ENCODE results near the gene TMEM139.

The TMEM139 gene

DNA sequence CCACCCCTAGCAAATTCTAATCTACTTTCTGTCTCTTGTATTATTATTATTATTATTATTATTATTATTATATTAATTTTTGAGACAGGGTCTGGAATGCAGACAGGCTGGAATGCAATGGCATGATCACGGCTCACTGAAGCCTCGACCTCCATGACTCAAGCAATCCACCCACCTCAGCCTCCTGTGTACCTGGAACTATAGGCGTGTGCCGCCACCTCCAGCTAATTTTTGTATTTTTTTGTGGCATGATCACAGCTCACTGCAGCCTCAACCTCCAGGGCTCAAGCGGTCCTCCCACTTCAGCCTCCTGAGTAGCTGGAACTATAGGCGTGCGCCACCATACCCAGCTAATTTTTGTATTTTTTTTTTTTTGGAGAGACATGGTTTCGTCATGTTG, 2.6 kb upstream of the TMEM139 start:
- peaks cover 2% of the 10 kb centered on the region for H3K4me1 ChIP-seq (ENCODE audit: insufficient read depth, insufficient read length)
- H3K4me3 ChIP-seq (ENCODE audit: insufficient read length, low read depth) = no peak overlapping the region
- no peak for DNase-seq (ENCODE audit: low read depth, low spot score)
- H3K9me3 ChIP-seq (ENCODE audit: insufficient read depth, low read length) = peaks cover 12% of the 10 kb centered on the region
- no peaks in the 10 kb centered on the region for H3K36me3 ChIP-seq (ENCODE audit: insufficient read depth, insufficient read length, low read length)
- H3K27me3 ChIP-seq (ENCODE audit: insufficient read depth, insufficient read length) = no peaks in the 10 kb centered on the region
- no peak overlapping the region for H3K9ac ChIP-seq (ENCODE audit: insufficient read length, low read depth)
- TF ChIP-seq SUZ12 (IDR thresholded peaks at IDR 0.05; ENCODE audit: extremely low read depth, insufficient read depth, insufficient read length) = no peak

DNA sequence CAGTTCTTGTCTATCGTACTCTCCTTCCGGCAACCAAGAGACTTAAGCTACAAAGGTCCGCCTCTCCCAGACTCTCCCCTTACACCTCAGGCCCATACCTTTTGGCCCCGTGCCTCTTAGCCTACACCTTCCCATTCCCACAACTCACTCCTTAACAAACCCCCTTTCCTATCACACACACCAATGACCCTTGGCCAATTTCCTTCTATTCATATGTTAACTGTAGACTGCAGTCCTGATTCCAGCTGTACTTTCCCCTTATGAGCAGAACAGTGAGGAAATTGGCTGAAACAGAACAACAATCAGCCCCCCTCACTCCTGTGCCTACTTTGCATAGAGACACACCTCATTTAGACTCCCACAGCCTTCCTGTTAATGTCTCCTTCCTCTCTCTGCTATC, 1.4 kb upstream of the TMEM139 start:
- no peak overlapping the region for H3K9ac ChIP-seq (ENCODE audit: insufficient read length, low read depth)
- H3K9me3 ChIP-seq (ENCODE audit: insufficient read depth, low read length) = peaks cover 19% of the 10 kb centered on the region
- no peak overlapping the region for H3K4me3 ChIP-seq (ENCODE audit: insufficient read length, low read depth)
- H3K36me3 ChIP-seq (ENCODE audit: insufficient read depth, insufficient read length, low read length) = no peaks in the 10 kb centered on the region
- TF ChIP-seq SUZ12 (IDR thresholded peaks at IDR 0.05; ENCODE audit: extremely low read depth, insufficient read depth, insufficient read length) (no peak), YY1 (IDR thresholded peaks at IDR 0.05; ENCODE audit: insufficient read depth, insufficient read length) (no peak), ZNF274 (IDR thresholded peaks at IDR 0.05; ENCODE audit: low read depth, low read length) (no peak)
- peaks cover 4% of the 10 kb centered on the region for H3K4me1 ChIP-seq (ENCODE audit: insufficient read depth, insufficient read length)
- peaks cover 5% of the 10 kb centered on the region for H3K27me3 ChIP-seq (ENCODE audit: insufficient read depth, insufficient read length)
- DNase-seq (ENCODE audit: low read depth, low spot score) = peak; percentile 39

DNA sequence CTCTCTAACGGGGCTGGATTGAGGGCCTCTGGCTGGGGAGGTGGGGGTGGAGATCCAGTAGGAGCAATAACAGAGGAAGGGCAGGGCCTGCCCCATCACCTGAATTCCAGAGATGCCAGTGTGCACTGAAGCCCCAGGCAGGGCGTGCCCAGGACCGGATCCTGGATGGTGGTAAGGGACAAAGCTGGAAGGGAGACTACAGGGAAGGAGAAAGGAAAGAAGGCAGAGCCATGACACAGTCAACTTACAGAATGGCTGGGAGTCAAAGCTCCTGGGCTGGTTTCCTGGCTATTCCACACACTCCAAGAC, 666 bp downstream of the TMEM139 start:
- no peak overlapping the region for H3K4me3 ChIP-seq (ENCODE audit: insufficient read length, low read depth)

DNA sequence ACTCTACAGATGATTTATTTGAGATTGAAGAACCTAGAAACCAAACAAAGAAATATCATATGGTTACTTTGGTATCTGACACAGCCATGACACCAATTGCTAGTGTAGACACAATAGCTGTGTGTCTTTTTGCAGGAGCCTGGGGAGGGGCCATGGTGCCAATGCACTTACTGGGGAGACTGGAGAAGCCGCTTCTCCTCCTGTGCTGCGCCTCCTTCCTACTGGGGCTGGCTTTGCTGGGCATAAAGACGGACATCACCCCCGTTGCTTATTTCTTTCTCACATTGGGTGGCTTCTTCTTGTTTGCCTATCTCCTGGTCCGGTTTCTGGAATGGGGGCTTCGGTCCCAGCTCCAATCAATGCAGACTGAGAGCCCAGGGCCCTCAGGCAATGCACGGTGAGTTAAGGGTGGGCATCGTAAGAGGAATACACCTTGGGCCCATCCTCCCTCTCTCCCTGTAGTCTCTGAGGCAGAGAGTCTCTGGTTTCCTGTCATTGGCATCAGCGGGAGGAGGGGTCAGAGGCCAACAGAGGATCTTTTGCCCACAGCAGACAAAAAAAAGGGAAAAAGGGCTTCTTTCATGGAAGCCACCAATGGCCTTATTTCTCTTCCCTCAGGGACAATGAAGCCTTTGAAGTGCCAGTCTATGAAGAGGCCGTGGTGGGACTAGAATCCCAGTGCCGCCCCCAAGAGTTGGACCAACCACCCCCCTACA, 1.2 kb downstream of the TMEM139 start:
- DNase-seq (ENCODE audit: low read depth, low spot score) = no peak
- no peak overlapping the region for H3K9ac ChIP-seq (ENCODE audit: insufficient read length, low read depth)
- peaks cover 8% of the 10 kb centered on the region for H3K4me1 ChIP-seq (ENCODE audit: insufficient read depth, insufficient read length)
- no peak overlapping the region for H3K4me3 ChIP-seq (ENCODE audit: insufficient read length, low read depth)
- peaks cover 5% of the 10 kb centered on the region for H3K27me3 ChIP-seq (ENCODE audit: insufficient read depth, insufficient read length)
- H3K9me3 ChIP-seq (ENCODE audit: insufficient read depth, low read length) = peaks cover 19% of the 10 kb centered on the region
- TF ChIP-seq ZNF274 (IDR thresholded peaks at IDR 0.05; ENCODE audit: low read depth, low read length) = no peak
- TF ChIP-seq SUZ12 (IDR thresholded peaks at IDR 0.05; ENCODE audit: extremely low read depth, insufficient read depth, insufficient read length) = no peak
- no peak for TF ChIP-seq YY1 (IDR thresholded peaks at IDR 0.05; ENCODE audit: insufficient read depth, insufficient read length)
- peaks cover 13% of the 10 kb centered on the region for H3K36me3 ChIP-seq (ENCODE audit: insufficient read depth, insufficient read length, low read length)

More for the DNA sequence above, 666 bp downstream of the TMEM139 start:
- Histone ChIP-seq H3K36me3 (ENCODE audit: insufficient read depth, insufficient read length, low read length) (peaks cover 8% of the 10 kb centered on the region), H3K9me3 (ENCODE audit: insufficient read depth, low read length) (peaks cover 19% of the 10 kb centered on the region), H3K4me1 (ENCODE audit: insufficient read depth, insufficient read length) (peaks cover 5% of the 10 kb centered on the region), H3K27me3 (ENCODE audit: insufficient read depth, insufficient read length) (peaks cover 5% of the 10 kb centered on the region), H3K9ac (ENCODE audit: insufficient read length, low read depth) (no peak overlapping the region)
- TF ChIP-seq SUZ12 (IDR thresholded peaks at IDR 0.05; ENCODE audit: extremely low read depth, insufficient read depth, insufficient read length) (no peak), YY1 (IDR thresholded peaks at IDR 0.05; ENCODE audit: insufficient read depth, insufficient read length) (no peak), ZNF274 (IDR thresholded peaks at IDR 0.05; ENCODE audit: low read depth, low read length) (no peak)
- DNase-seq (ENCODE audit: low read depth, low spot score) = no peak

DNA sequence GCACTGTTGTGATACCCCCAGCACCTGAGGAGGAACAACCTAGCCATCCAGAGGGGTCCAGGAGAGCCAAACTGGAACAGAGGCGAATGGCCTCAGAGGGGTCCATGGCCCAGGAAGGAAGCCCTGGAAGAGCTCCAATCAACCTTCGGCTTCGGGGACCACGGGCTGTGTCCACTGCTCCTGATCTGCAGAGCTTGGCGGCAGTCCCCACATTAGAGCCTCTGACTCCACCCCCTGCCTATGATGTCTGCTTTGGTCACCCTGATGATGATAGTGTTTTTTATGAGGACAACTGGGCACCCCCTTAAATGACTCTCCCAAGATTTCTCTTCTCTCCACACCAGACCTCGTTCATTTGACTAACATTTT, 1.7 kb downstream of the TMEM139 start:
- Histone ChIP-seq H3K9me3 (ENCODE audit: insufficient read depth, low read length) (peaks cover 19% of the 10 kb centered on the region), H3K4me1 (ENCODE audit: insufficient read depth, insufficient read length) (peaks cover 8% of the 10 kb centered on the region), H3K9ac (ENCODE audit: insufficient read length, low read depth) (no peak overlapping the region), H3K4me3 (ENCODE audit: insufficient read length, low read depth) (no peak overlapping the region), H3K36me3 (ENCODE audit: insufficient read depth, insufficient read length, low read length) (peaks cover 18% of the 10 kb centered on the region), H3K27me3 (ENCODE audit: insufficient read depth, insufficient read length) (peaks cover 5% of the 10 kb centered on the region)
- TF ChIP-seq YY1 (IDR thresholded peaks at IDR 0.05; ENCODE audit: insufficient read depth, insufficient read length) (no peak), SUZ12 (IDR thresholded peaks at IDR 0.05; ENCODE audit: extremely low read depth, insufficient read depth, insufficient read length) (no peak), ZNF274 (IDR thresholded peaks at IDR 0.05; ENCODE audit: low read depth, low read length) (no peak)
- no peak for DNase-seq (ENCODE audit: low read depth, low spot score)

DNA sequence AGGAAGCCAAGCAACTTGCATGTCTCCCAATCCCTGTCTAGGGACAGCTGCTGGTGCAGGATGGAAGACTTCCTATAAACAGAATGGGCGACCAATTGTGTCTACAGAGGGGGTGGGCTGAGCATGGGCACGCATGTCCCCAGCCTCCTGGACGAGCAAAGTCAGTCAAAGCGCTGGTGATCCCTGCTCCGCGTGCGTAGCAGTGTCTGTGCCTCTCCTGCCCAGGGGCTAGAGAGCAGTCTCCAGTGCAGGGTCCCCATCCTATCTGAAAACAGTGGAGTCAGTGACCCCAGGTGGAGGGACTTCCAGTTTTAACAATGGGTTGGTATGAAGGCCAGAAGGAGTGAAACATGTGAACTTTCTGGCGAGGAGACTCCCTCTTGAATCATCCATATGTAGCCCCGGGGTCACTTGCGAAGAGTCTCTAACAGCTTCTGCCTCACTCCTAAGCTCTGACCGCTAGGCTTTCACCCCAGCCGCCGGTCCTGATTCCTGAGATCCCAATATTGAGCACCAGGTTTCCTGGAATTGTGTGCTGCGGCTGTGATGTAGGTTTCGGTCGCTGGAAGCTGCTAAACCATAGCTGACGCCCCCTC, 2.7 kb downstream of the TMEM139 start:
- no peak for TF ChIP-seq YY1 (IDR thresholded peaks at IDR 0.05; ENCODE audit: insufficient read depth, insufficient read length)
- no peak for TF ChIP-seq ZNF274 (IDR thresholded peaks at IDR 0.05; ENCODE audit: low read depth, low read length)
- TF ChIP-seq SUZ12 (IDR thresholded peaks at IDR 0.05; ENCODE audit: extremely low read depth, insufficient read depth, insufficient read length) = no peak
- H3K4me1 ChIP-seq (ENCODE audit: insufficient read depth, insufficient read length) = peaks cover 8% of the 10 kb centered on the region
- peaks cover 26% of the 10 kb centered on the region for H3K36me3 ChIP-seq (ENCODE audit: insufficient read depth, insufficient read length, low read length)
- H3K27me3 ChIP-seq (ENCODE audit: insufficient read depth, insufficient read length) = peaks cover 5% of the 10 kb centered on the region
- H3K4me3 ChIP-seq (ENCODE audit: insufficient read length, low read depth) = no peak overlapping the region
- DNase-seq (ENCODE audit: low read depth, low spot score) = no peak
- no peak overlapping the region for H3K9ac ChIP-seq (ENCODE audit: insufficient read length, low read depth)
- H3K9me3 ChIP-seq (ENCODE audit: insufficient read depth, low read length) = peaks cover 19% of the 10 kb centered on the region

DNA sequence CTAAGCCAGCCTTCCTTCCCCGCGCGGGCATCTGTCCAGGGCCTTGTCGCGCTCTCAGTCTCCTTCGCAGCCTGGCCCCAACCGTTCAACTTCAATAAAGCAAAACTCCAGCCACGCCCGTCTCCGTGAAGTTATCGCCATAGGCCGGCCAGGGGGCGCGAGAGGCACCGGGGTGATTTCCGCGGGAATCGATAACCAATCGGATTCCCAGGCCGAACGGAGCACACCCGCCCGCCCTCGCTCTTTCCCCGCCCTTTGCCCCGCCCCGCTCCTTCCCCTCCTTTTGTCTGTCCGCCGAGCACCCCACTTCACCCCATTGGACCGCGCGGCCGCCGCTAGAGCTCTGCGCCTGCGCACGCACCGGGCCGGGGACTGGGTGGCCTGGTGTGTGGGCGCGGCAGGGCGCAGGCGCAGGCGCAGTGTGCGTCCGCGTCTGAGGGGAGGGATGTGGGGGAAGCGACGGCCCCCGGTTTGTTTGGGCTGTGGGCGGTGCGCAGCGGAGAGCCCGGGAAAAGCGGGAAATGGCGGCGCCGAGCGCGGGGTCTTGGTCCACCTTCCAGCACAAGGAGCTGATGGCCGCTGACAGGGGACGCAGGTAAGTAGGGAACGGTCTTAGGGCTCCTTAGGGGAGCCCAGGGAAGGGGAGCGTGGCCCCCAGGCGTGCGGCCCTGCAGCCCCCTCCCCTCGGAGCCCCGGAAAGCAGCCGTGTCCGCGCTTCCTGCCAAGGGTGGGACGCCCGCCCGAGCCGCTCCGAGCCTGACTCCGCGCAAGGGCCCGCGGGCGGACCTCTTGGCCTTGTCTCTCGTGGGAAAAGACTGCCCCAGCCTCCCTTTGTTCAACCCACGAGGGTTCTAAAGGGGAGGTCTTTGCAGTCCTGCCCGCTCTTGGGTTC, 3.4 kb downstream of the TMEM139 start, which contains the start of gene CASP2:
TSS of gene CASP2 (plus strand) at position 417 of the 892 bp plus-strand sequence. CDS start at position 522, 105 bp downstream.
- peaks cover 5% of the 10 kb centered on the region for H3K27me3 ChIP-seq (ENCODE audit: insufficient read depth, insufficient read length)
- H3K4me1 ChIP-seq (ENCODE audit: insufficient read depth, insufficient read length) = peaks cover 8% of the 10 kb centered on the region
- peak; percentile 96 for DNase-seq (ENCODE audit: low read depth, low spot score)
- H3K4me3 ChIP-seq (ENCODE audit: insufficient read length, low read depth) = peak within 1 kb of the TSS; percentile 89
- H3K9ac ChIP-seq (ENCODE audit: insufficient read length, low read depth) = peak within 1 kb of the TSS; percentile 97
- H3K36me3 ChIP-seq (ENCODE audit: insufficient read depth, insufficient read length, low read length) = peaks cover 33% of the 10 kb centered on the region
- no peak for TF ChIP-seq SUZ12 (IDR thresholded peaks at IDR 0.05; ENCODE audit: extremely low read depth, insufficient read depth, insufficient read length)
- TF ChIP-seq ZNF274 (IDR thresholded peaks at IDR 0.05; ENCODE audit: low read depth, low read length) = no peak
- peak; percentile 38 for TF ChIP-seq YY1 (IDR thresholded peaks at IDR 0.05; ENCODE audit: insufficient read depth, insufficient read length)
- H3K9me3 ChIP-seq (ENCODE audit: insufficient read depth, low read length) = peaks cover 19% of the 10 kb centered on the region

Data from NT2/D1 (cell line).